HuH-7.5 (cell line): ENCODE measurements around the gene KLF4.

Experiments
- DNase-seq: peaks from one replicate; pipeline ENCODE4 v3.0.0; 2011; ENCODE audit warnings: low spot score

The KLF4 gene

GRCh38 chr9:107487521-107488374 lies 1.8 kb downstream of the KLF4 start:
- DNase-seq, result no peak

GRCh38 chr9:107486674-107487520 lies 2.7 kb downstream of the KLF4 start:
- no peak for DNase-seq

GRCh38 chr9:107485458-107486043 lies 4.0 kb downstream of the KLF4 start:
- DNase-seq, result no peak

GRCh38 chr9:107484117-107484723 lies 5.3 kb downstream of the KLF4 start:
- peak; percentile 67 for DNase-seq

- DNase-seq, result no peak
Measured at GRCh38 chr9:107483666-107484065, 5.9 kb downstream of the KLF4 start.

- no peak for DNase-seq
Measured at GRCh38 chr9:107481035-107481434, 8.5 kb downstream of the KLF4 start.

GRCh38 chr9:107480386-107480789 lies 9.2 kb downstream of the KLF4 start:
- no peak for DNase-seq

GRCh38 chr9:107478805-107479204 lies 10.8 kb downstream of the KLF4 start:
- no peak for DNase-seq

GRCh38 chr9:107474124-107474523 lies 15.4 kb downstream of the KLF4 start:
- no peak for DNase-seq

- no peak for DNase-seq
Measured at GRCh38 chr9:107472581-107473340, 16.8 kb downstream of the KLF4 start.

- no peak for DNase-seq
Measured at GRCh38 chr9:107471552-107471951, 18.0 kb downstream of the KLF4 start.

GRCh38 chr9:107467416-107467815 lies 22.2 kb downstream of the KLF4 start:
- DNase-seq, result no peak

- DNase-seq, result no peak
Measured at GRCh38 chr9:107466826-107467225, 22.7 kb downstream of the KLF4 start.

- no peak for DNase-seq
Measured at GRCh38 chr9:107465467-107466451, 23.8 kb downstream of the KLF4 start.

GRCh38 chr9:107464516-107464915 lies 25.1 kb downstream of the KLF4 start:
- no peak for DNase-seq

- no peak for DNase-seq
Measured at GRCh38 chr9:107462691-107463090, 26.9 kb downstream of the KLF4 start.

GRCh38 chr9:107460153-107461023 lies 29.2 kb downstream of the KLF4 start:
- DNase-seq, result no peak

- DNase-seq, result no peak
Measured at GRCh38 chr9:107455425-107456135, 34.0 kb downstream of the KLF4 start.

GRCh38 chr9:107453479-107453878 lies 36.1 kb downstream of the KLF4 start:
- DNase-seq, result no peak
